GM12878 (cell line): ENCODE measurements around the gene SAMD4A. TPM values are rescaled to one million over a fixed set of nuclear protein-coding genes. Genes with fewer than 3 reads are reported as not detected.

Experiments
- ATAC-seq: fragments of 200-7000 bp; cut with Tn5 transposase; 3 replicates; pipeline ENCODE4 v1.9.1; 2020; ENCODE audit warnings: mild to moderate bottlenecking, moderate library complexity
- BruUV-seq: library from RNA; stranded (reverse); fragments of 400-500 nt; replicated peaks from 2 replicates; lab custom pipeline; 2021; lab: Mats Ljungman, UMichigan
- CTCF ChIA-PET: fragments of 300-600 bp; sonication (Branson Sonifier 250); formaldehyde crosslinking; extraction: SDS; loops from one replicate; lab custom pipeline; 2021; ENCODE audit warnings: inconsistent platforms; lab: Yijun Ruan, JAX
- POLR2A ChIA-PET: fragments of 350-600 bp; formaldehyde crosslinking; extraction: SDS; loops from one replicate; lab custom pipeline; 2021; ENCODE audit warnings: inconsistent platforms; lab: Charles Lee
- RAD21 ChIA-PET: fragments of 300-600 bp; sonication (Branson Sonifier 250); formaldehyde crosslinking; loops from one replicate; lab custom pipeline; 2023; ENCODE audit warnings: antibody characterized with exemption; ENCODE audit not compliant: unreplicated experiment; lab: Charles Lee
- SMC1A ChIA-PET: fragments of 300-600 bp; sonication (Branson Sonifier 250); formaldehyde crosslinking; loops from one replicate; lab custom pipeline; 2023; ENCODE audit not compliant: unreplicated experiment, uncharacterized antibody; lab: Charles Lee
- DNase-seq: peaks from one replicate; pipeline ENCODE4 v3.0.0-alpha.2; 2011; ENCODE audit warnings: low read depth, low spot score
- FAIRE-seq: peaks from 3 replicates; lab custom pipeline; 2011; peaks lifted over from hg19 to GRCh38; lab: Jason Lieb, UNC
- H2AFZ ChIP-seq: 2 replicates; pipeline ENCODE4 v1.6.0; 2011; ENCODE audit warnings: low read depth, low read length, control low read depth; ENCODE audit not compliant: control insufficient read depth
- H3K27ac ChIP-seq: 2 replicates; pipeline ENCODE4 v1.5.1; 2011; ENCODE audit warnings: control low read depth; ENCODE audit not compliant: control insufficient read depth, insufficient read depth
- H3K27me3 ChIP-seq, 2 experiments: replicated peaks in 1 of 2; 2 replicates each; pipeline versions ENCODE4 v1.6.0 to v1.6.1; 2011; ENCODE audit warnings: low read length in 1 of 2; ENCODE audit not compliant: control insufficient read depth in 2 of 2, insufficient read depth in 2 of 2
- H3K36me3 ChIP-seq, 2 experiments: 2 replicates each; pipeline ENCODE4 v1.5.1; 2011; ENCODE audit warnings: low read length in 1 of 2; ENCODE audit not compliant: control insufficient read depth in 2 of 2, insufficient read depth in 2 of 2
- H3K4me1 ChIP-seq: 2 replicates; pipeline ENCODE4 v1.6.1; 2011; ENCODE audit warnings: mild to moderate bottlenecking, low read length, moderate library complexity, mixed read lengths; ENCODE audit not compliant: control insufficient read depth, insufficient read depth
- H3K4me2 ChIP-seq: 2 replicates; pipeline ENCODE4 v1.6.0; 2011; ENCODE audit warnings: control low read depth; ENCODE audit not compliant: control insufficient read depth, insufficient read depth
- H3K4me3 ChIP-seq: fragments of 200-600 bp; sonication (generic); 2 replicates; pipeline ENCODE4 v1.5.1; 2016
- H3K79me2 ChIP-seq: 2 replicates; pipeline ENCODE4 v1.6.0; 2011; ENCODE audit warnings: low read length; ENCODE audit not compliant: control insufficient read depth, insufficient read depth
- H3K9ac ChIP-seq: 2 replicates; pipeline ENCODE4 v1.8.0; 2011; ENCODE audit warnings: low read length, control low read depth, mixed read lengths; ENCODE audit not compliant: control insufficient read depth, insufficient read depth
- H3K9me3 ChIP-seq: replicated peaks from 3 replicates; pipeline ENCODE4 v1.5.1; 2011; ENCODE audit warnings: mild to moderate bottlenecking, low read length; ENCODE audit not compliant: control insufficient read depth, insufficient read depth
- H4K20me1 ChIP-seq: 2 replicates; pipeline ENCODE4 v1.6.0; 2011; ENCODE audit not compliant: control insufficient read depth, insufficient read depth
- CBX5 ChIP-seq: sonication (generic); IDR thresholded peaks from 2 replicates; pipeline ENCODE4 v1.6.1; 2016; ENCODE audit warnings: low read depth, moderate library complexity, mild to moderate bottlenecking, inconsistent platforms
- ZNF384 ChIP-seq: IDR thresholded peaks from 2 replicates; pipeline ENCODE4 v1.6.1; 2012; ENCODE audit warnings: low read depth, mild to moderate bottlenecking, low read length, improper control_type of control experiment, borderline replicate concordance
- WGBS: methylation state at CpG from one replicate; pipeline ENCODE4 v1.1.6; 2016; ENCODE audit warnings: low lambda C conversion rate; ENCODE audit not compliant: insufficient replicate concordance, insufficient coverage; ENCODE audit errors: missing lambda C conversion rate; 5-methylcytosine and 5-hydroxymethylcytosine counted together
- in situ Hi-C: fragments of 300-500 bp; cut with MboI; formaldehyde crosslinking; loops from 9 replicates; pipeline ENCODE4 v1.14.3; 2018; ENCODE audit warnings: mixed read lengths
- intact Hi-C: fragments of 100-400 bp; cut with micrococcal nuclease; formaldehyde crosslinking; loops from one replicate; pipeline ENCODE4 v1.14.2; 2022; ENCODE audit not compliant: unreplicated experiment
- polyA plus RNA-seq, 11 experiments: library from polyadenylated mRNA; depleted of rRNA in 4 of 11; unstranded in 6 of 11; stranded (reverse) in 5 of 11; fragments of >200 nt; fragmentation: Nextera tagmentation in 4 of 11; fragmentation: Illumina TruSeq in 1 of 11; extraction: Ambion mirVana in 4 of 11; extraction: Trizol in 1 of 11; gene quantifications; 1 replicate in 1 of 11; 2 replicates in 10 of 11; pipeline versions ENCODE4 v1.2.1 to v1.2.3, GENCODE V29; 2011 to 2016; ENCODE audit warnings: inconsistent platforms in 2 of 11, missing spikeins in 2 of 11, low read depth in 1 of 11
- total RNA-seq, 4 experiments: library from RNA; depleted of rRNA in 3 of 4; stranded (reverse); fragments of >200 nt in 3 of 4; fragmentation: Illumina TruSeq in 1 of 4; extraction: Trizol in 1 of 4; gene quantifications; 2 replicates each; pipeline versions ENCODE4 v1.2.1 to v1.2.3, GENCODE V29; 2013 to 2021

Gene SAMD4A
- total and polyA plus RNA-seq, 10 of the 15 experiments (the other 5 are each of a cell fraction or from before 2014, with no cell fraction given) = 0.05 to 0.56 (median 0.31) TPM

DNA sequence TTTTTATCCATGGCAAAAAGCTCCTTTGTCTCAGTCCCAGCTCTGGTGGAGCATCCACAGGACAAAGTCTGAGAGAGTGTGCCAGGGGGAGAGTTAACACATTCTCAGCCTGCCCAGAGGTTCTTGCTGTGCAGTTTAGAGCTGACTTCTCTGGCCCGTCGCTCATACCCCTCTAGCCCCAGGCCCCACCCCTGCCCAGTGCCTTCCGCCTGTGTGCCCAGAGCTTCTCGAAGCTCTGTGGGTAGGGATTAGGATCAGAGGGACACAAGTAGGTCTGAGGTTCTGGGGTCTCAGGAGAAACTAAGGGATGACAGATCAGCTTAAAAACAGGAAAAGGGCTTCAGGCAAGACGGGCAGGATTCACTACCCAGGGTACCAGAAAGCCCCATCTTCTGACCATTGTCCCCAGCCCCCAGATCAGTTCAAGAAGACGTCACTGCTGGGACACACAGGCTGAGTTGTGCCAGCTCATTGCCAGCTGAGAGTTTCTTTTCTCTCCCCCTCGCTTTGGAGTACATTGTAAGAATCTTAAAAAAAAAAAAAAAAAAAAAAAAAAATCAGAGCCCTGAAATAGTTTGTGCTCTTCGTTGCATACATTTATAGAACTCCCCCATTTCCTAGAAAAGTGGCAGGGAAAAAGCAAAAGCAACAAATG lies 208.7 kb downstream of the SAMD4A start:
- intact Hi-C loops (loop anchor here (1.0 to 10.0 kb wide), 3 partner anchors 28 to 411 kb away; no protein-coding TSS in a partner anchor), in situ Hi-C loops (no loop called here)
- TF ChIP-seq ZNF384 (peak; percentile 10; the same call in 1 of the 2 replicates), CBX5 (no peak)
- ChIA-PET POLR2A (interaction anchor here (0.7 to 1.1 kb wide), 2 partner anchors 102 to 148 kb away, joined by 4 to 12 read pairs; no protein-coding TSS in a partner anchor), RAD21 (interaction anchor here (0.6 to 5.5 kb wide), 6 partner anchors 10 to 209 kb away, joined by 3 to 130 read pairs (median 5); partner anchors contain the start of gene SAMD4A), CTCF (interaction anchor here (0.5 to 6.1 kb wide), 15 partner anchors 18 to 1891 kb away, joined by 3 to 160 read pairs (median 4); partner anchors contain the start of genes GCH1 and SAMD4A), SMC1A (interaction anchor here (1.1 to 8.1 kb wide), 8 partner anchors 9 to 210 kb away, joined by 3 to 87 read pairs (median 4); partner anchors contain the start of gene SAMD4A)
- H3K4me3 ChIP-seq = no peak overlapping the region
- no peak overlapping the region for H3K27ac ChIP-seq
- no peaks in the 10 kb centered on the region for H3K79me2 ChIP-seq
- H3K9me3 ChIP-seq = no peaks in the 10 kb centered on the region; the same call in 2 of the 3 replicates
- 89% methylated on average over 7 of the region's 8 CpGs for WGBS
- BruUV-seq = no TSS peak
- no peak for ATAC-seq
- H3K9ac ChIP-seq = no peak overlapping the region
- no peaks in the 10 kb centered on the region; a peak in 1 of 4 replicates for H3K27me3 ChIP-seq
- no peak overlapping the region for H2AFZ ChIP-seq
- no peak overlapping the region; the same call in 1 of the 2 replicates for H3K4me2 ChIP-seq
- H3K36me3 ChIP-seq = no peaks in the 10 kb centered on the region
- no peak for FAIRE-seq
- no peaks in the 10 kb centered on the region for H4K20me1 ChIP-seq
- no peak for DNase-seq
- peaks cover 30% of the 10 kb centered on the region for H3K4me1 ChIP-seq
